GM23338 (cell line): ENCODE measurements around the gene TLCD3A. TPM values are rescaled to one million over a fixed set of nuclear protein-coding genes. Genes with fewer than 3 reads are reported as not detected.
A peak's percentile ranks its signal among the peaks of the same experiment; 100 is the strongest.

ENCODE experiments used
- CREB1 ChIP-seq: fragments of 250-450 bp; sonication (Bioruptor Pico); IDR thresholded peaks from 2 replicates; pipeline ENCODE4 v1.5.0; 2020; ENCODE audit warnings: low read depth, mild to moderate bottlenecking, moderate library complexity
- CTCF ChIP-seq, 2 experiments: fragments of 200-600 bp in 1 of 2; sonication (generic) in 1 of 2; conservative IDR thresholded peaks; 2 replicates each; pipeline versions ENCODE4 v1.5.1 to v1.6.1; 2016 to 2017; ENCODE audit warnings: antibody characterized with exemption in 2 of 2, low read depth in 2 of 2, mild to moderate bottlenecking in 2 of 2, moderate library complexity in 1 of 2
- ZNF462 ChIP-seq: fragments of 250-450 bp; sonication (Bioruptor Pico); IDR thresholded peaks from 2 replicates; pipeline ENCODE4 v1.5.0; 2020; ENCODE audit warnings: mild to moderate bottlenecking, moderate library complexity
- polyA plus RNA-seq: library from polyadenylated mRNA; unstranded; fragments of >200 nt; fragmentation: Nextera tagmentation; extraction: Ambion mirVana; gene quantifications from 2 replicates; pipeline ENCODE4 v1.2.1, GENCODE V29; 2016
- total RNA-seq: library from RNA; depleted of rRNA; stranded (reverse); fragments of >200 nt; shearing (Covaris generic); gene quantifications from 2 replicates; pipeline ENCODE4 v1.2.3, GENCODE V29; 2014
- TF ChIP-seq, protein P1 (sequence below): IDR thresholded peaks from 2 replicates; pipeline ENCODE4 v1.6.1; 2016; ENCODE audit warnings: antibody characterized with exemption

Gene TLCD3A
- total and polyA plus RNA-seq, 2 experiments from 2014 or later = 10.3 to 21.1 TPM

GRCh38 chr17:781805-782731, 49.7 kb downstream of the TLCD3A start, which contains the start of the genes GLOD4 and MRM3 (continued):
- TF ChIP-seq ZNF462 (CRISPR knock-in tag) (no peak), CTCF (conservative IDR thresholded peaks at IDR 0.05; ENCODE audit: low read depth in 2 of 2) (0 out of 4 replicates have a peak, but pooled peaks of 1 of the 2 experiments have one; percentile 21), CREB1 (peak; percentile 100)
- TF ChIP-seq, protein P1, sequence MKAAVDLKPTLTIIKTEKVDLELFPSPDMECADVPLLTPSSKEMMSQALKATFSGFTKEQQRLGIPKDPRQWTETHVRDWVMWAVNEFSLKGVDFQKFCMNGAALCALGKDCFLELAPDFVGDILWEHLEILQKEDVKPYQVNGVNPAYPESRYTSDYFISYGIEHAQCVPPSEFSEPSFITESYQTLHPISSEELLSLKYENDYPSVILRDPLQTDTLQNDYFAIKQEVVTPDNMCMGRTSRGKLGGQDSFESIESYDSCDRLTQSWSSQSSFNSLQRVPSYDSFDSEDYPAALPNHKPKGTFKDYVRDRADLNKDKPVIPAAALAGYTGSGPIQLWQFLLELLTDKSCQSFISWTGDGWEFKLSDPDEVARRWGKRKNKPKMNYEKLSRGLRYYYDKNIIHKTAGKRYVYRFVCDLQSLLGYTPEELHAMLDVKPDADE = peak; percentile 79
